Lower leg skin (tissue), 3 donors: ENCODE results near the gene FOSB.

Experiments used
- CTCF ChIP-seq, 3 donors: fragments of 450-650 bp; IDR thresholded peaks; one replicate each; pipeline ENCODE4 v1.5.1; 2016; ENCODE audit warnings: antibody characterized with exemption in 3 of 3, mild to moderate bottlenecking in 3 of 3, moderate library complexity in 2 of 3
- POLR2A ChIP-seq, 2 donors: fragments of 450-650 bp; IDR thresholded peaks; one replicate each; pipeline ENCODE4 v1.6.1; 2016 to 2017; ENCODE audit warnings: antibody characterized with exemption in 2 of 2, mild to moderate bottlenecking in 1 of 2, moderate library complexity in 1 of 2

DNA sequence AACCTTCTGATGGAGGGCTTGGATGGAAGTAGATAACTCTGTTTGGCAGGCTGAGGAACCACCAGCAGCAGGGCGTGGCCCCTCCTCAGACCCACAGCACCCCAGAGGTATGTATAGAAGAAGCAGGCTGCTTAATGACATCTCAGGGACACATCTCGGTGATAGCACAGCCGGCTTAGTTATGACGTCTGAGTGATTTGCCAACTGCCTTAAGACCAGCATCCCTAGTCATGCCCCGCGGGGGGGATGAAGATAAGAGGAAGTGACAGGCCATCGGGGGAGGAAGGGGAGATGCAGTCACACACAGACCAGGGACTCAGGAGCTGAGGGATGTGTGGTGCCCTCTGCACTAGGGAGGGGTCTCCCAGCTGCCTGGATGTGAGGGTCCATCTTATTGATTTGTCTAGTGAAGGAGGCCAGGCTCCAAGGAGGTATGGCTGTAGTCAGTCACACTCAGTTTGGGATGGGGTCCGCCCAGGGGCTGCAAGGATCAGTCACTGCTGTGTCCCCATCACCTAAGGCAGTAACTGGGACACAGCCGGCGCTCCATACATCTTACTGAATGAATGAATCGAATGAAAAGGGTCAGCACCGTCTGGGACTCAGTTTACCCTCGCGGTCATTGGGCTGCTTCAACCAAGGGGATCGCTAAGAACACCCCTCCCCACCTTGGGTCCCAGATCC lies 24.9 kb upstream of the FOSB start:
- TF ChIP-seq CTCF (IDR thresholded peaks at IDR 0.05) (no peak), POLR2A (IDR thresholded peaks at IDR 0.05) (no peak)
